HG02943 (cell line): Measurements from ENCODE around the gene HOXC4.
A peak's percentile ranks its signal among the peaks of the same experiment; 100 is the strongest.
"Not testable (repeated sequence)": the region's sequence is repeated elsewhere in the genome, so short reads cannot be mapped to it uniquely, and the experiment has no call there.

ENCODE experiments used
- ATAC-seq: cut with Tn5 transposase; IDR thresholded peaks from one replicate; pipeline ENCODE4 v1.9.1; 2021; ENCODE audit warnings: mild to moderate bottlenecking, low read depth, moderate library complexity; ENCODE audit not compliant: unreplicated experiment

The HOXC4 gene

GRCh38 chr12:54052438-54053002 lies 1.1 kb upstream of the HOXC4 start:
- ATAC-seq: no peak

GRCh38 chr12:54053003-54053750 lies 458 bp upstream of the HOXC4 start:
- peak; percentile 62 for ATAC-seq

GRCh38 chr12:54054742-54055194 lies 1.1 kb downstream of the HOXC4 start:
- no peak for ATAC-seq

- no peak for ATAC-seq
Measured at GRCh38 chr12:54055552-54055951, 1.9 kb downstream of the HOXC4 start.

- ATAC-seq: no peak
Measured at GRCh38 chr12:54056110-54056509, 2.5 kb downstream of the HOXC4 start.

DNA sequence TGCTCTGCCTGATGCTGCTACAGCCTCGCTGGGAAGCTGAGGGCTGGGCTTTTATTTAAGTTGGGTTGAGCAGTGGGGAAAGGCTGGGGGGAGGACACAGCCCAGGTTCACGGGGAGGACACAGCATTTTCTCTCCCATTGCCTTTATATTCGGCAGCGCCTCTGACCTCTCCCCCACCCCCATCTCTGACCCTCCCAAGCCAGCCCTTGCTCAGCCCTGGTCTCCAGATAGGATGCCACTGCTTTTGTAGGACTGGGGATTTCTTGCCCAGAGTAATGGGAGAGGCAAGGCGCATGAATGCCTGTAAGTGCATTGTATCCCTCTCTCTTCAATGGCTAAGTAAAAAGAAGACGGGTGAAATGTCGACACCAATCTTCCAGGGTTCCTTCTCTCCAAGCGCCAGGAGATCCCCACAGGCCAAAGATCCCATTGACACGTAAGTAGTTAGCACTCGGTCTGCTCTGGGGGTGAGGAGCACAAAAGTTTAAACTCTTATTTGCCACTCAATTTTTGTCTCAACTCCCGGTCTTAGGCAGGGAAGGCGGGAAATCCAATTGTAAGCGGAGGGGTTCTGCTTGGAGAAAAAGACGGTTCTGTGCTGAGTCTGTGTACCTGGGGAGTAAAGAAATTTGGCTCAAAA lies 4.6 kb downstream of the HOXC4 start:
- no peak for ATAC-seq

GRCh38 chr12:54059668-54060067 lies 6.0 kb downstream of the HOXC4 start:
- ATAC-seq: no peak

DNA sequence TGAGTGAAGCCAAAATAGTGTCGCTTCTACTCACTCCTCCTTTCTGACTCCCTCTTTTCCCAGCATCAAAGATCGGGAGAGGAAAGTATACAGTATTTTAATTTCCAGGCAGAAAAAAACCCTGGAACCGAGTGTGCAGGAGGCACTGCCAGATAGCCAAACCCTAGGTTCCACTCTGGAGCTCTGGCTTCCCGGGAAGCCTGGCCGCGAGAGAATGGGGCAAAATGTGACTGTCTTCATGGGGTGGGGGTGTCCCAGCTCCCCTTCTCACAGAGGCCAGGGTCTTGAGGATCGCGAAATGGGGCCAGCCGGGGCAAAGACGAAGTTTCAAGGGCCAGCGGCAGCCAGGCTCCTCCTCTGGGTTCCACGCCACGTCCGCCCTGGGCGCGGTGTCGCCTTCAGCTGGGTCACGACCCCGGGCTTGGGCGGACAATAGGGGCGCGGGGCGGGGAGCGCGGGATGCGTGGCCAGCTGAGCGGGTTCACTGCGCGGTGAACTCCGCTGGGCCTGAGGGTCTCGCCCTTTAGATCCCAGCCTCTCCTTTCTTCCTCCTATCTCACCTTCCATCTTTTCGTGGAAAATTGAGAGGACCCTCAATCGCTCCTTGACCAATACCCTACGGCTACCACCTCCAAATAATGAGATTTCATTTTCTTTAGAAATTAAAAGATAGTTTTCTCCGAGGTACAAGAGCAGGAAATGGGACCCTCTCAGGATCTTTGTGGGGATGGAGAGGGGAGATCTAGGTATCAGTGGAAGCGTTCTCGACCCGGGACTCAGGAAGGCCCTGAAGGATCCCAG lies 6.7 kb downstream of the HOXC4 start:
- no peak for ATAC-seq

DNA sequence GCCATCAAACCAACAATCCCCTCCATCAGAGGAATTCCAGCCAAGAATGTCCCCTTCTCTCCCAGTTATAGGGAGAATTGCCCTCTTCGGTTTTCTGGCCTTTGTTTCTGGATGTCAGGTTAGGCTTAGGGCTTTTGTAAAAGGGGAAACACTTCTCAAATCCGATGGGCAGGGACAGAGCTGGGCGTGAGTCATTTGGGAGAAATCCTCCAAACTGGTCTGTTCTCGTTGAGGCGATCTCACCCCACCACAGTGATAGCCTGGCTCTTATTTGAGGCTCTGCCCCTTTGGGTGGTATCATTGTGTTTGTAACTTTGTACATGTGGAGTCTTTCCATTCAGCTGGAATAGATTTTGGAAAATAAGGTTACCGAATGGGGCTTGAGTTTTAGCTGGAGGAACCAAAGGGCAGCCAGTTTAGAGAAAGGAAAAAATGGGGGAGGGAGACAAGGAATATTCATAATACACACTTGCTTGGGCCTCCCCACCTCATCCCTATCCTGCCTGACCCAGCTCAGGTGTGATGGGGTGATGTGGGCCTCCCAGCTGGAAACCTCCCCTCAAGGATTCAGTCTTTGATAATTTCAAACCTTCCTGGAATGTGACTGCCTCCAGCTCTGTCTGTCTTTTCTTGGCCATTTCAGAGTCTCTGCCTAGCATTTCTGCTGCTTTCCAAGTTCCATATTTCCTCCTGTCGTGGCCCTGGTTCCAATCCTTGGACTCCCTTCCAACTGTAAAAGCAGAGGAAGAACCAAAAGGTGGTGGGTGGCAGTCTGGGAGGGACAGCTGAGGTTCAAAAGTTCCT lies 7.5 kb downstream of the HOXC4 start:
- no peak for ATAC-seq

DNA sequence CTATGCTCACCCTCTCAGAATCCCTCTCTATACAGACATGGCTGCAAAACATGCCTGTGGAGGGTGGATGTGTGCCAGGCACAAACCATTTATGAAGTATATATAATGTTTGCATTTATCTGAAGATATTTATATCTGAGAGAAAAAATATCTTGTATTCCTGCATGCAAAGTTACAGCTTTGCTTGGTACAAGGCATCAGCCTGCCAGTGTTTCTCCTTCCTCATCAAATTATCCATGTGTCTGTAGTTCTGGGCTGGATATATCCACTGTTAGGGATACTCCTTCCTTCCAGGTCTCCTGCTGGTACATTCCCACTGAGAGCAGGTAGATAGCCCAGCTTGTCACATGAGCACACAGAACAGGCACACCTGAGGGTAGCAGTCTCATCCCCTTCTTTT lies 12.0 kb downstream of the HOXC4 start:
- ATAC-seq: no peak

GRCh38 chr12:54066408-54066807 lies 12.8 kb downstream of the HOXC4 start:
- ATAC-seq: no peak

DNA sequence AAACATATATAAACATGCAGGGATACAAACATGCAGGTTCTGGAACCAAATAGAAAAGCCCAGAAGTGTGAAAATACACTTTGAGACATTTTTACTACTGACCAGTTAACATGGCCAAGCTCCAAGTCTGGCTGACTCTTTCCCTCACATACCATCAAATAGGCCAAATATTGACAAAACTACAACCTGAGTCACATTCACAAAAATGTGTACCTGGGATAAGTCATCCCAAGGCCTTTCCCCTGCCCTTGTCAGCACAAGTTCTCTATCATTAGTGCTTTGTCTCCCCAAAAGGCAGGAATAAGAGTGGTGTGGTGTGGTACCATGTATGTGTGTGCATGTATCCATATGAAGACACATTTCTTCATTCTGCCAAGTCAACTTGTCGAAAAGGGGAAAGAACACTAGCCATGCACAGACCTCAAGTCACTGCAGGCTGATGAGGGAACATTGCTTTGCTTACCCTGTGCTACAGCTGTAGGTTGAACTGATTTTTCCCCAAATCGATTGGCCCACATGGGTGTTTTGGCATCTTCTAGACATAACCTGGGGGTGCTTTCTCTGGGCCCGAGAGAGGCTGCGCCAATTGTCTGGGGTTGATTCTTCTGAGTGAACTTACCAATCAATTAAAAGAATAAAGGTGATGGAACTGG lies 14.9 kb downstream of the HOXC4 start:
- ATAC-seq: no peak

DNA sequence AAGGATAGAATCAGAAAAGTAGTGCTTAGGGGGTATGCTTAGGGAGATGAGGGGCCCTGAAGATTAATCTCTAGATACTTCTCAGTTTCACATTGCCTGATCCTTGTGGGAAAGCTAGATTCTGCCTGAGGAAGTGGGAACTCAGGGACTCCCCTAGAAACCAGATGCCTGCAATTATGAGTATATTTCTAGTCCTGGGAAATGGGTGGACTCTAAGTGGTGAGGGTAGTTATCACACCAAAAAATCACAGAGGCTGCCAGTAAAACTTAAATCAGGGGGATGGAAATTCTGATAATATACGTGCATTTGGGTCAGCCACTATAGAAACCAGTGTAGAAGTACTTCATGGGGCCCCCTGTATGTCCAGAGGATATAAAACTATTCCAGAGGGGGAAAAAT lies 18.3 kb downstream of the HOXC4 start:
- no peak for ATAC-seq

GRCh38 chr12:54074308-54074707 lies 20.7 kb downstream of the HOXC4 start:
- no peak for ATAC-seq

DNA sequence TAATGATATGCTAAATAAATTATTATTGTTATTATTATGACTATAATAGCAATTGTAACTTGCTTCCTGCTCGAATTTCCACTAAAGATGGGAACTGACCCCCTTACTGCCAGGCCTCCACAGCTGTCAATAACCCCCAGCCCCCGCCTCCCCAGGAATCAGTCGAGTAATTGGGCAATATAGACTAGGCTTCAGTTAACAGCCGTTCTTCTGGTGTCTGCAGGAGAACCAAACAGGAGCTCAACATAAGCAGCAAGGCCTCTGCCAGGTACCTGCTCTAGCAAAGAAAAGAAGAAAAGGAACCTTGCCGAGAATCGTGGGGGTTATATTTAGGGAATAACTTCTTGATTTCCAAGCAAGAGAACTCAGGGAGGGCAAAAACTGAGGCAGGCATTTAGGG lies 21.8 kb downstream of the HOXC4 start:
- ATAC-seq: no peak

GRCh38 chr12:54075974-54076373 lies 22.3 kb downstream of the HOXC4 start:
- ATAC-seq: no peak

DNA sequence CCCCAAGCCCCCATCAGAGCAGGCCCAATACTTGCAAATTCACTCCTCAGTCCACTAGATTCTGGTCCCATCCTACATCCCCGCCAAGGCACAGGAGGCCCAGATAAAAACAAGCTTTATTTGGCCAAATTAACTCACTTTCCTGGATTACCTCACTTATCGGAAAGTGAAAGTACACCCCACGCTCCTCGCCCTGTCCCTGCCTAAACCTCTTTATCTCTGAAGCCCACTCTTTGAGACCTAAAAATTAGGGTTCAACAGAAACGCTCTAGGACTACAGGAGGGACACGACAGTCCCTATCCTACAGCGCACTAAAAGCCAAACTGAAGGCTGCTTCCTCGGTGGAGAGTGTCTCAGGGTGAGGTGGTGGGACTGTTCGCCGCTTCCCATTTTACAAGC lies 24.2 kb downstream of the HOXC4 start:
- not testable (repeated sequence) for ATAC-seq

DNA sequence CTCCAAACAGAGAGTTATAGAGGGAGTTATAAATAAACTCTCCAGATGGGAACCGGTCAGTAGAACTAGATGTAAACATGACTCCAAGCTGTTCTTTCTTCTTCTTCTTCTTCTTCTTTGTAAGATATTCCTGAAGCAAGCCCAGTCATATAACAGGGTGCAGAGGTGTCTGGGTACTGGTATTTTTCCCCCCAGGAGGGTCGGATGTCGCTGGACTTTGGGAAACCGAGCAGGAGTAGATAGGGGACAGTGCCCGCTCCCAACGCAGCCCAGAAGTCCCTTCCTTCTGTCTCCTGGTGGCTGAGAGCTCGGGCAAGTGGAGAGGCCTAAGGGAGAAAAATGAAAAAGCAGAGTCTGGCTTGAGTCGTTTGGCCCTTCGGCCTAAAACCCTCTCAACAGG lies 25.5 kb downstream of the HOXC4 start:
- ATAC-seq: not testable (repeated sequence)

GRCh38 chr12:54080008-54080924 lies 26.6 kb downstream of the HOXC4 start:
- not testable (repeated sequence) for ATAC-seq
